BJ (cell line): ENCODE data around the gene AK2. TPM values are rescaled to one million over a fixed set of nuclear protein-coding genes. Genes with fewer than 3 reads are reported as not detected.
A peak's percentile ranks its signal among the peaks of the same experiment; 100 is the strongest.
"Not testable (repeated sequence)": the region's sequence is repeated elsewhere in the genome, so short reads cannot be mapped to it uniquely, and the experiment has no call there.

ENCODE experiments used
- CTCF ChIA-PET: fragments of 350-600 bp; formaldehyde crosslinking; extraction: SDS; loops from one replicate; lab custom pipeline; 2021; ENCODE audit warnings: antibody characterized with exemption, inconsistent platforms; lab: Yijun Ruan, JAX
- POLR2A ChIA-PET: fragments of 300-600 bp; sonication (Branson Sonifier 250); formaldehyde crosslinking; extraction: SDS; loops from one replicate; lab custom pipeline; 2021; ENCODE audit warnings: antibody characterized with exemption; lab: Charles Lee
- DNase-seq: peaks from one replicate; pipeline ENCODE4 v3.0.0-alpha.2; 2011; ENCODE audit warnings: low read depth
- H3K27me3 ChIP-seq: 2 replicates; pipeline ENCODE4 v1.6.0; 2011; ENCODE audit warnings: low read length; ENCODE audit not compliant: control insufficient read depth, insufficient read depth
- H3K36me3 ChIP-seq: 2 replicates; pipeline ENCODE4 v1.5.1; 2011; ENCODE audit warnings: low read length; ENCODE audit not compliant: control insufficient read depth, insufficient read depth
- H3K4me3 ChIP-seq: 2 replicates; pipeline ENCODE4 v1.5.1; 2011; ENCODE audit warnings: low read depth, mild to moderate bottlenecking, control low read depth, low read length
- polyA plus RNA-seq: library from polyadenylated mRNA; depleted of rRNA; stranded (reverse); fragments of >200 nt; gene quantifications from 2 replicates; pipeline ENCODE4 v1.2.3, GENCODE V29; 2011
- TF ChIP-seq, protein P1 (sequence below): IDR thresholded peaks from 2 replicates; pipeline ENCODE4 v1.5.1; 2011; ENCODE audit warnings: low read depth, mild to moderate bottlenecking, control low read depth, inconsistent platforms, low read length, moderate library complexity; ENCODE audit not compliant: insufficient read depth

AK2 gene
- polyA plus RNA-seq, 1 experiment, result 131 TPM

DNA sequence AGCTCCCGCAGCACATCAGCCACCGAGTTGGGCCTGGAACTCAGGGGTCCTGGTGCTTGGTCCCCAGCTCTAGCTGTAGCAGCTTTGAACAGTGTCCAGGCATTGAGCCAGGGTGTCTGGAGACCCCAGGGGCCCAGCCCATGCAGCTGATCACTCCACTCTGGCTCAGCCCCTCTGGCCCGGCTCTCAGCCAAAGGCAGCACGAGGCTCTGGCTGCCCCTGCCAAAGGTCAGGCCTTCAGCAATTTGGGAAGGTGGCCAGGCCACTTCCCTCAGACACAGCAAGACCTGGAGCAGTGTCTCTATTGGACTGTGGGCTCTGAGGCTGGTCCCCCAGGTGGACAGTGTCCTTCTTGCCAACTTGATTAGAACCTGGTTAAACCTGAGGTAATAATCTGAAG is 37.7 kb downstream of the AK2 start:
- no peaks in the 10 kb centered on the region for H3K36me3 ChIP-seq
- no peak overlapping the region for H3K4me3 ChIP-seq
- ChIA-PET POLR2A (no interaction called here), CTCF (interaction anchor here (1.0 to 3.3 kb wide), 5 partner anchors 13 to 88 kb away, joined by 3 to 21 read pairs (median 4); no protein-coding TSS in a partner anchor)
- DNase-seq, result no peak
- TF ChIP-seq, protein P1, sequence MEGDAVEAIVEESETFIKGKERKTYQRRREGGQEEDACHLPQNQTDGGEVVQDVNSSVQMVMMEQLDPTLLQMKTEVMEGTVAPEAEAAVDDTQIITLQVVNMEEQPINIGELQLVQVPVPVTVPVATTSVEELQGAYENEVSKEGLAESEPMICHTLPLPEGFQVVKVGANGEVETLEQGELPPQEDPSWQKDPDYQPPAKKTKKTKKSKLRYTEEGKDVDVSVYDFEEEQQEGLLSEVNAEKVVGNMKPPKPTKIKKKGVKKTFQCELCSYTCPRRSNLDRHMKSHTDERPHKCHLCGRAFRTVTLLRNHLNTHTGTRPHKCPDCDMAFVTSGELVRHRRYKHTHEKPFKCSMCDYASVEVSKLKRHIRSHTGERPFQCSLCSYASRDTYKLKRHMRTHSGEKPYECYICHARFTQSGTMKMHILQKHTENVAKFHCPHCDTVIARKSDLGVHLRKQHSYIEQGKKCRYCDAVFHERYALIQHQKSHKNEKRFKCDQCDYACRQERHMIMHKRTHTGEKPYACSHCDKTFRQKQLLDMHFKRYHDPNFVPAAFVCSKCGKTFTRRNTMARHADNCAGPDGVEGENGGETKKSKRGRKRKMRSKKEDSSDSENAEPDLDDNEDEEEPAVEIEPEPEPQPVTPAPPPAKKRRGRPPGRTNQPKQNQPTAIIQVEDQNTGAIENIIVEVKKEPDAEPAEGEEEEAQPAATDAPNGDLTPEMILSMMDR, result no peak
- H3K27me3 ChIP-seq, result no peaks in the 10 kb centered on the region

DNA sequence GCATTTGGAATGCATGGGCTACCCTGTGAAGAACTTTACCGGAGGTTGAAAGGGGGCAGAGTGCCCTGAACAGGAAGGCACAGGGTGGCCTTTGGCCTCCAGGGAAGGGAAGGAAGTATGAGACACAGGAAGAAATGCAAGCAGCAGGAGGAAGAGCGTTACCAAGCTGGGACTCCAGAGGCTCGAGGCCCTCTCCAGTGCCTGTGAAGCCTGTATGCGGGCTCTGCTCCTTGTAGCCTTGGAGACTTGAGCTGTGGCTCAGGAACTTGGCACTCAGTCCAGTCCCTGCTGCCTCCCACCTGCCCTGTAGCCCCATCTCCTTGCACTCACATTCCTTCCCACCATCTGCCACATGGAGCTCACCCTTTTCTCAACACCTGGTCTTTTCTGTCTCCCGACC is 38.6 kb downstream of the AK2 start:
- ChIA-PET CTCF (interaction anchor here (1.0 to 3.3 kb wide), 8 partner anchors 8 to 89 kb away, joined by 3 to 21 read pairs (median 4); no protein-coding TSS in a partner anchor), POLR2A (no interaction called here)
- Histone ChIP-seq H3K27me3 (no peaks in the 10 kb centered on the region), H3K4me3 (no peak overlapping the region), H3K36me3 (no peaks in the 10 kb centered on the region)
- TF ChIP-seq, protein P1, result no peak
- DNase-seq, result no peak

DNA sequence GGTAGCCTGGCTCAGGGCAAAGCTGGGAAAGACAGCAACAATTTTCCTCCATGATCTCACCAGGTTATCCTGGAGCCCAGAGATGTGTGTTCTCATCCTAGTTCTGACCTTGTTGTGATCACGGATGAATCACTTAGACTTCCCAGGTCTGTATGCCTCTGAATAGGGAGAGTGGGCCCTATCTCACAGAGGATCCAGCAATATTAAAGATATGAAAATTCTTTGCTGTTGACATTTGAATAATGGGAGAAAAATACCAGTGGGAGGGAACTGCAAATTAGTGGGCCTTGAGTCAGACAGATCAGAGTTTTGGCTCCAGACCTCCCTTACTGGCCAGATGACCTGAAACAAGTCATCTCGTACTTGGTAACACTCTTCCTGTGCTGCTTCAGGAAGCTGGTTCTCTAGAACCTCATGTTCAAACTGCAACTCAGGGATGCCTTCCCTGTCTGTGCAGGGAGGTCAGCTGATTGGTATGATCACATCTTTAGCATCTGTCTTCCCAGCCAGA is 39.2 kb downstream of the AK2 start:
- peak; percentile 31 for DNase-seq
- TF ChIP-seq, protein P1, result no peak
- no peaks in the 10 kb centered on the region for H3K36me3 ChIP-seq
- no peaks in the 10 kb centered on the region for H3K27me3 ChIP-seq
- ChIA-PET CTCF (interaction anchor here (1.0 to 3.3 kb wide), 9 partner anchors 9 to 89 kb away, joined by 3 to 21 read pairs (median 4); no protein-coding TSS in a partner anchor), POLR2A (interaction anchor here (0.9 kb wide), 1 partner anchor 16 kb away, joined by 3 read pairs; no protein-coding TSS in a partner anchor)
- no peak overlapping the region for H3K4me3 ChIP-seq

DNA sequence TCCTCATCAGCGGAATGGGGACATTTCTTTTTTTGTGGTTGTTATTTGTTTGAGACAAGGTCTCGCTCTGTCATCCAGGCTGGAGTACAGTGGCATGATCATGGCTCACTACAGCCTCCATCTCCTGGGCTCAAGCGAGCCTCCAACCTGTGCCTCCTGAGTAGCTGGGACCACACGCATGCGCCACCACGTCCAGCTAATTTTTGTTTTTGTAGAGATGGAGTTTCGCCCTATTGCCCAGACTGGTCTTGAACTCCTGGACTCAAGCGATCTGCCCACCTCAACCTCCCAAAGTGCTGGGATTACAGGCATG is 43.4 kb downstream of the AK2 start:
- H3K4me3 ChIP-seq, H3K27me3 ChIP-seq, H3K36me3 ChIP-seq, DNase-seq, POLR2A ChIA-PET: not testable (repeated sequence)
- CTCF ChIA-PET, result interaction anchor here (1.4 to 3.1 kb wide), 2 partner anchors 13 to 62 kb away, joined by 3 to 23 read pairs; no protein-coding TSS in a partner anchor

DNA sequence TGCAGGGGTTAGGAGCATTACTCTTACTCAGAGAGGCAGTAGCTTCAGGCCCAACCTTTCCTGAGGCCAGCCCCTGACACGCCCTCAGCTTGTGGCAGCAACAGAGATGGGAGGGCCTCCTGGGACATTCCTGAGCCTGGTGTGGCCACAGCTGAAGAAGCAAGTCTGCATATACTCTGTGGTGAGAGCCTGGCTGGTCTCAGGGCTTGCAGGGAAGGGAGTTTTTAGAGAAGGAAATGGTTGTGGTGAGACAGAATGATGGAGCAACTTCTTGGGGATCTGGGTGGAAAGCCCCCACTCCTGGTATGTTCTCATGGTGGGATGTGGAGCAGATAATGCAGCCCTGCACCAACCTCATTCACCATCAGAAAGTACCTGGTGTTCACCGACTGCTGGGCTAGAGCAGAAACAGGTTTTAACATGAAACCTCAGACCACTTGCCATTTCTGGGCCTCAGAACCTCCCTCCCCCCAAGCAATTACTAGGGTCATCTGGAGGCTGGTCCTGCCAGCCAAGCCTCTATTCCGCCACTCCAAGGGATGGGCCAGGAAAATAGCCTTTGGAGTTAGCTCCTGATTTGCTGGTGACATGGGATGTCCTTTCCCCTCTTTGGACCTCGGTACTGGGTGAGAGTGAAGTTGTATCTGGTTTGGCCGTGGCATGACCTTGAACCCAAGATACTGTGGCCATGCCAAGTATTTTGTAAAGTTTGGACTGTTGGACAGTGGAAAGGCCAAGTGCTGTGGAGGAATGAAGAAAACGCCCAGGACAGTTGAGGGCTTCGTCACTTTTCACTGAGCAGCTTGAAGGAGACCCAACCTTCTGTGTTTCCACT is 44.0 kb downstream of the AK2 start:
- TF ChIP-seq, protein P1, result no peak
- no peaks in the 10 kb centered on the region for H3K36me3 ChIP-seq
- POLR2A ChIA-PET, result no interaction called here
- peak; percentile 87 for DNase-seq
- CTCF ChIA-PET, result interaction anchor here (0.5 to 3.1 kb wide), 5 partner anchors 8 to 62 kb away, joined by 3 to 23 read pairs (median 3); no protein-coding TSS in a partner anchor
- H3K4me3 ChIP-seq, result no peak overlapping the region
- no peaks in the 10 kb centered on the region for H3K27me3 ChIP-seq
